Karpas-422 (cell line): Measurements from ENCODE around the gene LGR4. TPM values are rescaled to one million over a fixed set of nuclear protein-coding genes. Genes with fewer than 3 reads are reported as not detected.
"Not testable (repeated sequence)": the region's sequence is repeated elsewhere in the genome, so short reads cannot be mapped to it uniquely, and the experiment has no call there.

Source experiments
- DNase-seq: peaks from one replicate; pipeline ENCODE4 v3.0.0-alpha.2; 2015
- H2AFZ ChIP-seq: fragments of 200-600 bp; sonication (generic); 2 replicates; pipeline ENCODE4 v1.6.1; 2014; ENCODE audit warnings: antibody characterized with exemption, low read length, mixed read lengths
- H3K27ac ChIP-seq: fragments of 200-600 bp; sonication (generic); 2 replicates; pipeline ENCODE4 v1.5.1; 2014; ENCODE audit warnings: mild to moderate bottlenecking, low read length, moderate library complexity
- H3K27me3 ChIP-seq: fragments of 200-600 bp; sonication (generic); 2 replicates; pipeline ENCODE4 v1.6.1; 2014; ENCODE audit warnings: low read length, mixed read lengths
- H3K36me3 ChIP-seq: fragments of 200-600 bp; sonication (generic); 2 replicates; pipeline ENCODE4 v1.6.1; 2014; ENCODE audit warnings: low read length, mixed read lengths; ENCODE audit not compliant: insufficient read depth
- H3K4me1 ChIP-seq: fragments of 200-600 bp; sonication (generic); 2 replicates; pipeline ENCODE4 v1.6.1; 2014; ENCODE audit warnings: mild to moderate bottlenecking, low read length, mixed read lengths
- H3K4me2 ChIP-seq: fragments of 200-600 bp; sonication (generic); 2 replicates; pipeline ENCODE4 v1.6.1; 2014; ENCODE audit warnings: low read length, low read depth, mild to moderate bottlenecking; ENCODE audit not compliant: poor library complexity, severe bottlenecking
- H3K4me3 ChIP-seq: fragments of 200-600 bp; sonication (generic); 2 replicates; pipeline ENCODE4 v1.5.1; 2014; ENCODE audit warnings: mild to moderate bottlenecking, antibody characterized with exemption, low read length, mixed read lengths
- H3K79me2 ChIP-seq: fragments of 200-600 bp; sonication (generic); 2 replicates; pipeline ENCODE4 v1.6.1; 2014; ENCODE audit warnings: mild to moderate bottlenecking, low read length, mixed read lengths
- H3K9ac ChIP-seq: fragments of 200-600 bp; sonication (generic); 2 replicates; pipeline ENCODE4 v1.6.0; 2014; ENCODE audit warnings: low read length
- H3K9me2 ChIP-seq: fragments of 200-600 bp; sonication (generic), shearing (Covaris generic); replicated peaks from 2 replicates; pipeline ENCODE4 v1.6.0; 2014; ENCODE audit warnings: mild to moderate bottlenecking, low read length, moderate library complexity; ENCODE audit not compliant: insufficient read depth
- H3K9me3 ChIP-seq: fragments of 300-700, 200-600 bp; sonication (generic); 2 replicates; pipeline ENCODE4 v1.6.1; 2014; ENCODE audit warnings: low read length, mixed read lengths
- H4K20me1 ChIP-seq: fragments of 200-600 bp; sonication (generic); 2 replicates; pipeline ENCODE4 v1.6.1; 2014; ENCODE audit warnings: mild to moderate bottlenecking, antibody characterized with exemption, low read length, low read depth; ENCODE audit not compliant: insufficient read depth
- total RNA-seq: library from RNA; depleted of rRNA; stranded (reverse); fragments of >200 nt; shearing (Covaris generic); gene quantifications from 2 replicates; pipeline ENCODE4 v1.2.3, GENCODE V29; 2014; ENCODE audit warnings: low replicate concordance

LGR4 gene
- total RNA-seq, 1 experiment from 2014 or later = 0.04 TPM

- no peak overlapping the region for H3K4me2 ChIP-seq
- no peaks in the 10 kb centered on the region for H3K9me2 ChIP-seq
- H3K36me3 ChIP-seq = peaks cover 16% of the 10 kb centered on the region; the same call in 1 of the 2 replicates
- H3K9ac ChIP-seq = no peak overlapping the region
- no peak overlapping the region for H2AFZ ChIP-seq
- H3K9me3 ChIP-seq = no peaks in the 10 kb centered on the region
- H4K20me1 ChIP-seq = no peaks in the 10 kb centered on the region
- H3K27ac ChIP-seq = no peak overlapping the region
- no peaks in the 10 kb centered on the region for H3K4me1 ChIP-seq
- DNase-seq = no peak
- no peak overlapping the region for H3K4me3 ChIP-seq
- H3K79me2 ChIP-seq = peaks cover 36% of the 10 kb centered on the region
- H3K27me3 ChIP-seq = no peaks in the 10 kb centered on the region
These were observed 119.8 kb downstream of the LGR4 start for GRCh38 chr11:27352781-27353180.

- no peak overlapping the region for H3K9ac ChIP-seq
- no peak overlapping the region for H3K4me2 ChIP-seq
- DNase-seq = no peak
- H3K4me3 ChIP-seq = no peak overlapping the region
- no peak overlapping the region for H3K27ac ChIP-seq
- no peaks in the 10 kb centered on the region for H3K4me1 ChIP-seq
- no peaks in the 10 kb centered on the region for H3K27me3 ChIP-seq
- no peak overlapping the region for H2AFZ ChIP-seq
- no peaks in the 10 kb centered on the region for H4K20me1 ChIP-seq
- peaks cover 43% of the 10 kb centered on the region for H3K79me2 ChIP-seq
- peaks cover 23% of the 10 kb centered on the region; the same call in 1 of the 2 replicates for H3K36me3 ChIP-seq
- no peaks in the 10 kb centered on the region for H3K9me2 ChIP-seq
- no peaks in the 10 kb centered on the region for H3K9me3 ChIP-seq
These were observed 122.1 kb downstream of the LGR4 start for GRCh38 chr11:27350511-27350910.

DNA sequence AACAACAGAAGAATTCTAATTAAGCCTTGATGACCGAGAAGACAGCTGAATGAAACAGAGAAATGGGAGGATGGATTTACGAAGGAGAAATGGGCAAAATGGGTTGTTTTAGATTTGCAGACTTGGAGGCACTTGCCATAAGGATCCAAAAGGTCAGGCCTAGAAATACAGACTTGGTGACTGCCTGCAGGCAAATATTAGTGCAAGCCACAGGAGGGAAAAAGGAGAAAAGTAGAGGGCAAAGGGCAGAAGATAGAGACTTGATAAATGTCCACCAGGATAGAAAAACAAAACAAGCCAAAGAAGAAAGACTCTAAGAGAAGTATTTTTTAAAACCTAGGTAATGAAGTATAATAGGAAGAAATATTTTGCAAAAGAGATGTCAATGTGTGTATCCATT is 122.7 kb downstream of the LGR4 start:
- Histone ChIP-seq H3K27me3 (no peaks in the 10 kb centered on the region), H3K36me3 (peaks cover 23% of the 10 kb centered on the region; the same call in 1 of the 2 replicates), H4K20me1 (no peaks in the 10 kb centered on the region), H3K4me1 (no peaks in the 10 kb centered on the region), H3K27ac (no peak overlapping the region), H3K9ac (no peak overlapping the region), H3K9me2 (no peaks in the 10 kb centered on the region), H3K4me3 (no peak overlapping the region), H3K9me3 (no peaks in the 10 kb centered on the region), H2AFZ (no peak overlapping the region), H3K79me2 (peaks cover 41% of the 10 kb centered on the region), H3K4me2 (no peak overlapping the region)
- DNase-seq = no peak

GRCh38 chr11:27348340-27348873 is 124.2 kb downstream of the LGR4 start:
- Histone ChIP-seq H3K36me3 (peaks cover 23% of the 10 kb centered on the region; the same call in 1 of the 2 replicates), H3K9ac (no peak overlapping the region)

DNA sequence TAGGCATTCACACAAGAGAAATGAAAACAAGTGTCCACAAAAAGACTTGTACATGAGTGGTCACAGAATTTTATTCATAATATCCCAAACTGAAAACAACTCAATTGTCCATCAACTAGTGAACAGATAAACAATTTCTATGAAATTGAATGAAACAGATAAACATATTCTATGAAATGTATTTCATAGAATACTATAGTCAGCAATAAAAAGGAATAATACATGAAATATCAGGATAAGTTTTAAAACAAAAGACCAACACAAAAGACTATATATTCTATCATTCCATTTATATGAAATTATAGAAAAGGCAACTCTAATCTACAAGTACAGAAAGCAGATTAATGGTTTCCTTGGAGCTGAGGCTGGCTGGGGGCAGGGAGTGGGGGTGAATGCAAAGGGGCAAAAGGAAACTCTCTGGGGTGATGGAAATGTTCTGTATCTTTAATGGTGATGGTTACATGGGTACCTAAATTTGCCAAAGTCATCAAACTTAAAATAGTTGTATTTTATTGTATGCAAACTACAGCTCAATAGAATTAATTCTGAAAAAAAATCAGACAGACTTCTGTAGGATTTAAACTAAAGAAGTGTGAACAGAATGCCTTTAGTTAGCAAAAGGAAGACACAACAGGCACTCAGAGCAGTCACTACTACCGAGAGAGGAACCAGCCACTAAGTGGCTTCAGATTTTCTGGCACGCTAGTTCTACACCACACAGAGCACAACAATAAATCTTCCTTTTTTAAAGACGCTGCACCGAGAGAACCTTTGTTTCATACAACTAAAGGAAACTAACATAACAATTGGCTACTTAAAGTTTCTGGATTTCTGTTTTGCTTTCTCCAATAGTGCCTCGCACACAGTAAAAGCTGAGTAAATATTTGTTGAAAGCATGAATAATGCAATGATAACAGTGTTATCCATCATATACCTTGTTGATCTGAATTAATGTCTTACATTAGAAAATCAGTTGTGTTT is 124.9 kb downstream of the LGR4 start:
- H3K36me3 ChIP-seq = peaks cover 19% of the 10 kb centered on the region; the same call in 1 of the 2 replicates
- H3K79me2 ChIP-seq = peaks cover 31% of the 10 kb centered on the region
- no peaks in the 10 kb centered on the region for H3K27me3 ChIP-seq
- H3K9ac ChIP-seq = no peak overlapping the region
- H3K9me2 ChIP-seq = no peaks in the 10 kb centered on the region; the same call in 1 of the 2 replicates
- H2AFZ ChIP-seq = no peak overlapping the region
- no peak overlapping the region for H3K4me3 ChIP-seq
- H3K27ac ChIP-seq = no peak overlapping the region
- no peaks in the 10 kb centered on the region for H3K9me3 ChIP-seq
- DNase-seq = no peak
- H3K4me2 ChIP-seq = no peak overlapping the region
- H4K20me1 ChIP-seq = no peaks in the 10 kb centered on the region
- no peaks in the 10 kb centered on the region for H3K4me1 ChIP-seq

More at GRCh38 chr11:27348340-27348873, 124.2 kb downstream of the LGR4 start:
- Histone ChIP-seq H4K20me1 (no peaks in the 10 kb centered on the region), H3K79me2 (peaks cover 34% of the 10 kb centered on the region), H3K27me3 (no peaks in the 10 kb centered on the region), H3K9me3 (no peaks in the 10 kb centered on the region), H3K4me3 (no peak overlapping the region), H3K27ac (no peak overlapping the region), H3K9me2 (no peaks in the 10 kb centered on the region; the same call in 1 of the 2 replicates), H3K4me1 (no peaks in the 10 kb centered on the region), H3K4me2 (no peak overlapping the region), H2AFZ (no peak overlapping the region)
- DNase-seq = no peak

DNA sequence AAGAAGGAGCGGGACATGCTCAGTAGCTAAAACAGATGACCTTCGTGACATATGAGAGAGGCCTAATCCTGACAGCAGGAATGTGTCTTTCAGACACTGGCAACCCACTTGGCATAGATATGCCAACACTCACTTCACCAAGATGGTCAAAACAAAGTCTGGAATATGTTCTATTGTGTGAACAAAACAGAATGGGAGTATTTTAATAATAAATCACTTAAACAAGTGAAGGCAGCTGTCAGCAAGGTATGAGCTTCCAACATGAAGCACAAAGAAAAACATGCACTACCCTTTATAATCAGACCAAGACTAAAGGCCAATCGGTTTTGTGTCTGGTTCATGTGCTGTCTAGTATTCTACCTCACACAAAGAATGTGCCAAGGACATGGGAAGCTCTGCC is 132.6 kb downstream of the LGR4 start:
- H3K36me3 ChIP-seq = peaks cover 11% of the 10 kb centered on the region; the same call in 1 of the 2 replicates
- no peak for DNase-seq
- no peak overlapping the region for H3K4me3 ChIP-seq
- H3K9ac ChIP-seq = no peak overlapping the region
- no peaks in the 10 kb centered on the region; the same call in 1 of the 2 replicates for H3K9me2 ChIP-seq
- no peak overlapping the region for H3K4me2 ChIP-seq
- H3K4me1 ChIP-seq = no peaks in the 10 kb centered on the region
- H3K27ac ChIP-seq = no peak overlapping the region
- peaks cover 8% of the 10 kb centered on the region; the same call in 1 of the 2 replicates for H3K79me2 ChIP-seq
- no peaks in the 10 kb centered on the region for H4K20me1 ChIP-seq
- H3K9me3 ChIP-seq = no peaks in the 10 kb centered on the region
- H3K27me3 ChIP-seq = no peaks in the 10 kb centered on the region
- no peak overlapping the region for H2AFZ ChIP-seq

- not testable (repeated sequence) for H3K4me3 ChIP-seq, H3K27me3 ChIP-seq, H3K27ac ChIP-seq, H3K9me3 ChIP-seq, H3K9me2 ChIP-seq, H4K20me1 ChIP-seq, H3K4me2 ChIP-seq, H3K79me2 ChIP-seq, H2AFZ ChIP-seq, H3K4me1 ChIP-seq, H3K9ac ChIP-seq, DNase-seq
- peaks cover 16% of the 10 kb centered on the region; the same call in 1 of the 2 replicates for H3K36me3 ChIP-seq
These were observed 137.8 kb downstream of the LGR4 start for GRCh38 chr11:27334764-27335163.

GRCh38 chr11:27331981-27332380 is 140.6 kb downstream of the LGR4 start:
- DNase-seq = no peak
- no peaks in the 10 kb centered on the region for H3K9me3 ChIP-seq
- no peak overlapping the region for H2AFZ ChIP-seq
- no peak overlapping the region for H3K4me2 ChIP-seq
- H3K4me3 ChIP-seq = no peak overlapping the region
- H3K27me3 ChIP-seq = no peaks in the 10 kb centered on the region
- H4K20me1 ChIP-seq = no peaks in the 10 kb centered on the region
- 0 out of 2 replicates have a peak, but pooled peaks cover 6% of the 10 kb centered on the region for H3K36me3 ChIP-seq
- H3K9me2 ChIP-seq = no peaks in the 10 kb centered on the region
- H3K9ac ChIP-seq = no peak overlapping the region
- H3K4me1 ChIP-seq = no peaks in the 10 kb centered on the region
- no peak overlapping the region for H3K27ac ChIP-seq
- no peaks in the 10 kb centered on the region for H3K79me2 ChIP-seq
